Adrenal gland (tissue), 12 donors: ENCODE data around the gene CDK16. TPM values are rescaled to one million over a fixed set of nuclear protein-coding genes. Genes with fewer than 3 reads are reported as not detected.
A peak's percentile ranks its signal among the peaks of the same experiment; 100 is the strongest.

Source experiments
- DNase-seq, 7 donors: peaks; one replicate each; pipeline ENCODE4 v3.0.0-alpha.2; 2019 to 2020
- H3K27ac ChIP-seq, 5 donors: fragments of 200-600 bp; sonication (generic) in 4 of 5; 1 replicate in 3 of 5; 2 replicates in 2 of 5; pipeline versions ENCODE4 v1.5.1 to v1.8.0; 2016 to 2020; ENCODE audit warnings: mild to moderate bottlenecking in 1 of 5
- H3K27me3 ChIP-seq: fragments of 200-600 bp; 2 replicates; pipeline ENCODE4 v1.8.0; 2021
- H3K36me3 ChIP-seq, 2 donors: fragments of 200-600 bp; replicated peaks in 1 of 2; 1 replicate in 1 of 2; 2 replicates in 1 of 2; pipeline versions ENCODE4 v1.5.1 to v1.8.0; 2018 to 2022
- H3K4me1 ChIP-seq, 2 donors: fragments of 200-600 bp; replicated peaks in 1 of 2; 1 replicate in 1 of 2; 2 replicates in 1 of 2; pipeline versions ENCODE4 v1.5.1 to v1.8.0; 2018 to 2021
- H3K4me3 ChIP-seq, 4 donors: fragments of 200-600 bp; sonication (generic) in 3 of 4; one replicate each; pipeline ENCODE4 v1.5.1; 2016 to 2018
- H3K9me3 ChIP-seq, 3 donors: fragments of 200-600 bp; sonication (generic) in 1 of 3; replicated peaks in 1 of 3; 1 replicate in 2 of 3; 2 replicates in 1 of 3; pipeline versions ENCODE4 v1.5.1 to v1.8.0; 2016 to 2021
- POLR2A ChIP-seq, 2 donors: fragments of 450-650 bp; IDR thresholded peaks; one replicate each; pipeline ENCODE4 v1.6.1; 2017; ENCODE audit warnings: antibody characterized with exemption in 2 of 2, mild to moderate bottlenecking in 2 of 2, moderate library complexity in 1 of 2
- WGBS, 4 donors: extraction: QIAGEN DNeasy Blood & Tissue Kit in 2 of 4; methylation state at CpG; one replicate each; pipeline versions ENCODE4 v1.1.5 to v1.1.7; 2013 to 2017; 5-methylcytosine and 5-hydroxymethylcytosine counted together
- intact Hi-C, 2 donors: fragments of 100-400 bp; cut with DNase I; formaldehyde crosslinking; loops; one replicate each; pipeline versions ENCODE4 v1.14.1 to v1.15.0; 2022 to 2023
- polyA plus RNA-seq, 3 donors: library from polyadenylated mRNA; stranded (reverse); fragments of 200-250 nt in 2 of 3; fragments of 350-450 nt in 1 of 3; fragmentation: Illumina TruSeq in 1 of 3; extraction: RNeasy Lipid Tissue Mini Kit (QIAGEN cat#74804) in 1 of 3; gene quantifications; one replicate each; pipeline ENCODE4 v1.2.3, GENCODE V29; 2013 to 2014
- total RNA-seq, 9 donors: library from RNA; depleted of rRNA in 4 of 9; stranded (reverse); fragments of >200 nt in 4 of 9; fragments of 120-200 nt in 1 of 9; fragmentation: NEBNext Ultra II Directional in 1 of 9; extraction: Animal tissue kit (Norgen Biotek cat#: 25700) in 1 of 9; gene quantifications; one replicate each; pipeline versions ENCODE4 v1.1.0 to v1.2.4, GENCODE V29; 2013 to 2023
- TF ChIP-seq, protein P1 (sequence below), 6 experiments: fragments of 450-650 bp in 4 of 6; fragments of 200-600 bp in 2 of 6; sonication (generic) in 1 of 6; IDR thresholded peaks; 1 replicate in 5 of 6; 2 replicates in 1 of 6; pipeline versions ENCODE4 v1.5.1 to v1.8.0; 2016 to 2021; ENCODE audit warnings: antibody characterized with exemption in 6 of 6, mild to moderate bottlenecking in 2 of 6, moderate library complexity in 1 of 6
- donor health status: healthy with polysubstance abuse.
- donor health status: Bipolar disorder and iron deficiency.
- donor health status: DM: yes; HTN: yes; CAD: no.
- donor health status: DM: no; HTN: no; CAD: no.
- donor health status: DM: no; HTN: no; CAD: no.
- donor health status: DM: yes; HTN: yes; CAD: no.

The CDK16 gene
- total and polyA plus RNA-seq, 12 donors = 50.5 to 187 (median 115) TPM

DNA sequence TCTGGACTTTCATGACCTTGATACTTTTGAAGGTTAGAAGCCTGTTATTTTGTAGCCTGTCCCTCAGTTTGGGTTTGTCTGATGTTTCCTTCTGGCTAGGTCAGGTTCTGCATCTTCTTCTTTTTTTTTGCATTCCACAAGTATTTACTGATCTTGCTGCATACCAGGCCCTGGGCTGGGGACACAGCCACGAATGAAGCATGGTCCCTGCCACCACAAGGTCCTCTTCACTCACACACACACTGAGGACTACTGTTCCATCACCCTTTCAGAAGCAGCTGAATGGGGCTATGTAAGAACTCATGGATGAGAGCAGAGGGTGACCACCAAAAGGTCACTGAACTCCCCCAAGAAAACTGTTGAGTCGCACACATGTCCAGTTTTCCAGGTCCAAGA lies 53.5 kb downstream of the CDK16 start:
- intact Hi-C loops = no loop called here
- TF ChIP-seq, protein P1, sequence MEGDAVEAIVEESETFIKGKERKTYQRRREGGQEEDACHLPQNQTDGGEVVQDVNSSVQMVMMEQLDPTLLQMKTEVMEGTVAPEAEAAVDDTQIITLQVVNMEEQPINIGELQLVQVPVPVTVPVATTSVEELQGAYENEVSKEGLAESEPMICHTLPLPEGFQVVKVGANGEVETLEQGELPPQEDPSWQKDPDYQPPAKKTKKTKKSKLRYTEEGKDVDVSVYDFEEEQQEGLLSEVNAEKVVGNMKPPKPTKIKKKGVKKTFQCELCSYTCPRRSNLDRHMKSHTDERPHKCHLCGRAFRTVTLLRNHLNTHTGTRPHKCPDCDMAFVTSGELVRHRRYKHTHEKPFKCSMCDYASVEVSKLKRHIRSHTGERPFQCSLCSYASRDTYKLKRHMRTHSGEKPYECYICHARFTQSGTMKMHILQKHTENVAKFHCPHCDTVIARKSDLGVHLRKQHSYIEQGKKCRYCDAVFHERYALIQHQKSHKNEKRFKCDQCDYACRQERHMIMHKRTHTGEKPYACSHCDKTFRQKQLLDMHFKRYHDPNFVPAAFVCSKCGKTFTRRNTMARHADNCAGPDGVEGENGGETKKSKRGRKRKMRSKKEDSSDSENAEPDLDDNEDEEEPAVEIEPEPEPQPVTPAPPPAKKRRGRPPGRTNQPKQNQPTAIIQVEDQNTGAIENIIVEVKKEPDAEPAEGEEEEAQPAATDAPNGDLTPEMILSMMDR (IDR thresholded peaks at IDR 0.05) = no peak
- no peak for TF ChIP-seq POLR2A (IDR thresholded peaks at IDR 0.05)
- H3K27ac ChIP-seq = no peak overlapping the region
- no peaks in the 10 kb centered on the region for H3K4me1 ChIP-seq
- no peak overlapping the region for H3K4me3 ChIP-seq
- no peaks in the 10 kb centered on the region for H3K9me3 ChIP-seq
- peak in 1 of 7 donors; percentile 2 for DNase-seq
- peaks cover 4% of the 10 kb centered on the region for H3K27me3 ChIP-seq
- WGBS, 4 donors = 47 to 57% (median 52%) methylated on average over 1 to 2 of the region's 2 CpGs
- no peaks in the 10 kb centered on the region for H3K36me3 ChIP-seq

DNA sequence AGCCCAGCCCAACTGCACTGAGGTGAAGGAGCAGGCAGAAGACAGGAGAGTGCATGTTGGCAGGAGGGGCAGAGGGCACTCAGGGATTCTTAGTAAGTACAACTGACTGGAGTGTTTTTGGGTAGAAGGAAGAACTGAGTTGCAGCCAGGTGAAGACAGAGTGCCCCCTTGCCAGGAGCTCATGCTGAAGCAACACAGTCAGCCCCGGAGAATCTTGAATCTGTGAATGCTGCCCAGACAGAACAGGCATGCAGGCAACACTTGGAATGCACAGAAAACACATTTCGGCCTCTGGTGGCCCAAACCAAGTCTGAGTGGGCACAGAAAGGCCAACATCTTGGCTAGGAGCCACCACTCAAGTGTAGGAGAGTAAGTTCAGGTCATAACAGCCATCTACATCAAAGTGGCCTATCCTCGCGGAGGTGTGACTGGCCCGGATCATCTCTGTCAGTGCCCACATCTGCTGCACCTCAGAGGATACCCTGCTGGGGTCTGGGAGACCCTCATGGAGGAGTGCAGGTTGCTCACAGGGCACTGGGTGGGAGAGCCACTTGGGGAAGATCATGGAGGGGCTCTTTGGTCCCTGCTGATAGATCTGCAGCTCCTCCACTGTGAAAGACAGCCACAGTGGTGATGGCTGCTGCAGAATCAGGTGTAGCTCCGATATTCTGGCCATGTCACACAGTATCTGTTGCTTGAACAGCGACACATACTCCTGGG lies 54.7 kb downstream of the CDK16 start:
- no peaks in the 10 kb centered on the region for H3K9me3 ChIP-seq
- H3K36me3 ChIP-seq = no peaks in the 10 kb centered on the region
- no peak for DNase-seq

DNA sequence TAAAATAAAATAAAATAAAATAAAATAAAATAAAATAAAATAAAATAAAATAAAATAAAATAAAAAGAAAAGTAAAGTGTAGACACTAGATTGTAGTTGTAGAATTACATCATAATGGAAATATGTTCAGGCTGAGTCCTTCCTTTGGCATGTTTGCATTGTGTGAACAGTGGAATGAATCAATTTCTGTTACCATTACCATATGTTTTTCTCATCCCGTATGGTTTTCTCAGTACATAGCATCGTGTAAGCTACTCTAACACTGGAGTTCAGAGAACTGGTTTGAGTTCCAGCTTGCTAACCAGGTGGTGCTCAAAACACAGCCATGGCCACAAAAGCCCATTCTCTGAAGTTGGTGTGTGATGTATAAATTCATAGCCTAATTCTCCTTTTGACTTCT lies 60.2 kb downstream of the CDK16 start:
- 47 to 79% (median 61%) methylated on average over 2 of the region's 2 CpGs for WGBS, 4 donors
- H3K27me3 ChIP-seq = peaks cover 5% of the 10 kb centered on the region
- TF ChIP-seq, protein P1 (IDR thresholded peaks at IDR 0.05) = no peak
- no peak for TF ChIP-seq POLR2A (IDR thresholded peaks at IDR 0.05)
- no peak overlapping the region for H3K4me3 ChIP-seq
- no peak overlapping the region for H3K27ac ChIP-seq
- intact Hi-C loops = no loop called here
- H3K36me3 ChIP-seq = no peaks in the 10 kb centered on the region
- no peak for DNase-seq
- no peaks in the 10 kb centered on the region for H3K4me1 ChIP-seq
- no peaks in the 10 kb centered on the region for H3K9me3 ChIP-seq

More for the DNA sequence above, 54.7 kb downstream of the CDK16 start:
- TF ChIP-seq POLR2A (IDR thresholded peaks at IDR 0.05) = no peak
- TF ChIP-seq, protein P1 (IDR thresholded peaks at IDR 0.05) = no peak
- WGBS, 4 donors = 71 to 94% (median 86%) methylated on average over 2 to 7 of the region's 7 CpGs
- Histone ChIP-seq H3K27me3 (peaks cover 5% of the 10 kb centered on the region), H3K27ac (no peak overlapping the region), H3K4me1 (no peaks in the 10 kb centered on the region), H3K4me3 (no peak overlapping the region)
- intact Hi-C loops = no loop called here

Other genes starting within 250 kb of the CDK16 start
- gene RGN, start 140.2 kb upstream of the CDK16 start, total RNA-seq = 100 to 1,000 TPM; 149 to 362 (median 265) TPM
- 100 to 1,000 TPM; 188 to 487 (median 273) TPM for gene RGN, start 140.2 kb upstream of the CDK16 start, polyA plus RNA-seq
- 100 to 1,000 TPM in 8 of 9 donors, 10 to 100 TPM in 1; 77.0 to 169 (median 155) TPM for gene NDUFB11, start 74.0 kb upstream of the CDK16 start, total RNA-seq
- gene NDUFB11, start 74.0 kb upstream of the CDK16 start, polyA plus RNA-seq = 100 to 1,000 TPM in 1 of 3 donors, 10 to 100 TPM in 2; 49.6 to 110 (median 70.0) TPM
- gene RBM10, start 73.5 kb upstream of the CDK16 start, total RNA-seq = 10 to 100 TPM; 27.7 to 54.8 (median 32.9) TPM
- 10 to 100 TPM; 35.2 to 75.9 (median 47.8) TPM for gene RBM10, start 73.5 kb upstream of the CDK16 start, polyA plus RNA-seq
- gene UBA1, start 24.9 kb upstream of the CDK16 start, total RNA-seq = 100 to 1,000 TPM; 167 to 356 (median 235) TPM
- 100 to 1,000 TPM; 160 to 214 (median 202) TPM for gene UBA1, start 24.9 kb upstream of the CDK16 start, polyA plus RNA-seq
- gene USP11, start 14.3 kb downstream of the CDK16 start, total RNA-seq = 10 to 100 TPM; 27.4 to 63.0 (median 52.8) TPM
- 10 to 100 TPM; 35.5 to 57.8 (median 50.1) TPM for gene USP11, start 14.3 kb downstream of the CDK16 start, polyA plus RNA-seq
- under 1 TPM in 5 of 9 donors, not detected in 4; 0.14 to 0.28 (median 0.26) TPM for gene ZNF157, start 151.9 kb downstream of the CDK16 start, total RNA-seq
- gene ZNF157, start 151.9 kb downstream of the CDK16 start, polyA plus RNA-seq = under 1 TPM; 0.10 to 0.20 (median 0.16) TPM